ENCODE measurements around the gene GRID1.
A peak's percentile ranks its signal among the peaks of the same experiment; 100 is the strongest.
"Not testable (repeated sequence)": the region's sequence is repeated elsewhere in the genome, so short reads cannot be mapped to it uniquely, and the experiment has no call there.

The GRID1 gene

DNA sequence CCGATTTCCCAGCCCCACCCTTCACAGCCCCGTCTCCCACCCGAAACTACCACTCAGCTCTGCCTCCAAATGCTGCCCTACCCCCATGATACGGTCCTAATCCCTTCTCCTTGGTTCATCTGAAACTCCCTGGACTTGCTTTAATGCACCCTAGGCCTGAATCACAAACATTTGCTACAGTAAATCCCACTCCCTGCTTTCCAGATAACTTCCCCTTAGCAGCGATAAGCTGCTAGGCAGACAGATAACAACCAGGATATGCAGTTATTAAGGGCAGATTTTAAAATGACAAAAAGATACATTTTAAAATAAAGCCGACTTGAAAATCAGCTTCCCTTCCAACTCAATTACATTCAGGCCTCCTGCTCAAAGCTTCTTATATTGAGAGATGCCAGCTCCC lies 514.7 kb downstream of the GRID1 start:
- DNase-seq: no peak

DNA sequence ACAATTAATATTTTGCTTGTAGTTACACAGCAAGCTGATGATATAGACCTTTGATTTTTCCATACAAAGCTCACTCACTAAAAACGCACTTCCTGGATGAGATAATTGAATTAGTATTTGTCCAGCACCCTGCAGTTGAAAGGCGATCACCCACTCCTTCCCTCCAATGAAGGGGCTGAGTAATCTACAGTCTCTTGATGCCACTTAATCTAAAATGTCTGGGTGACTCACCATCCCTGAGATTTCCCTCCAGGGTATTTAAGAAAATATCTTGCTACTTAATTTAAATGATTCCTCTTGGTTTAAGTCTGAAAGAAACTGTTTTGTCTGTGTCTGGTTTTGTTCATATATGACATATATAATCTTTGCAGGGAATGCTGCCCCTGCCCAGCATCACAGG lies 515.3 kb downstream of the GRID1 start:
- peak; percentile 5 for DNase-seq

DNA sequence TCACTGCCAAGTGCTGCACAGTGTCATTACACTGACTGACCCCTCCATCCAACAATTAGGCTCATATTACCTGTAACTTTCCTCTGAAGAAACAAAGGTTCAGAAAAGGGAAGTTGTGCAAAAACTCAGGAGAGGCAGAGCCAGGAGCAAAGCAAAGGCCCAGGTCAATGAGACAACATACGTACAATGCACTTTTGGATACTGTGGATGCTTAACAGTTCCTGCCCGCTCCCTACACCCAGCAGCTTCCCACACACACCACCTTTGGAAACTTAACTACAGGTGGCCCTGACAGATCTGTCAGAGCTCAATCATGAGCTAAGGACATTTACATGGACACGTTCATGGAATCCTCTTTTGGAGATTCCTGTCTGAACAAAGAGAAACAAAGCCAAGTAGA lies 515.9 kb downstream of the GRID1 start:
- no peak for DNase-seq

DNA sequence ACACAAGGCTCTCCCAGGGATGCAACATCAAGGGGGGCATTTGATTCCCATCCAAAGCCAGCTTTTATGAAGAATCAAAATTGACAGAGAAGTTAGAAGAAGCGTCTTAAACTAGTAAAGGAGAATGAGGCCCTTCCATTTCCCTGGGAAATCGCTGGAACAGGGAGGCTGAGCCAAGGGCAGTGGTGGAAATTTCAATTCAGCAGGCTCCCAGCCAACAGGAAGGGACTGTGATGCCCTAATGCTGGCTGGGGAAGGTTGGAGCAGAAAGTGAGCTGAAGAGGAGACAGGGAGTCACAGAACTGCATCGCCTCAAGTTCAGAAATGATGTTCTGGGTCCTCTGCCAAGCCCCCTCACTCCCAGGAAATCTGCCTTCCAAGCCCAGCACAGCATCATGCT lies 517.3 kb downstream of the GRID1 start:
- no peak for DNase-seq

DNA sequence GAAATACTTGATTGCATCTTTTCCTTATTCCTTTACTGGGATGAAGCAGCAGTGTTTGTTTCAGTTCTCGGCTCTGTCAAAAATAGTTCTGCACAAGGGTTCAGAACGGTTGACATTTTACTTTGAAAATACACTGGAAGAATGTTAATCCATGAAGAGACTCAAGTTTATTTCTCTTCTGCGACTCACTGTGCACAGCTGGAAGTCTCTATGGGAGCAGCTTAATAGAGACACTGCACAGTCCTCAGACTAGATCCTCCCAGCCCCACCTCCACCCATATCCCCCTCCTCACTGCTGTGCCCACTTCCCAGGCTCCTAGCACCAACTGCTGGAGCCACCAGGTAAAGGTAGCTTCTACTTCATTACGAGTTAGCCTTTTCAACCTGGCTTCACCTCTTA lies 517.8 kb downstream of the GRID1 start:
- no peak for DNase-seq

DNA sequence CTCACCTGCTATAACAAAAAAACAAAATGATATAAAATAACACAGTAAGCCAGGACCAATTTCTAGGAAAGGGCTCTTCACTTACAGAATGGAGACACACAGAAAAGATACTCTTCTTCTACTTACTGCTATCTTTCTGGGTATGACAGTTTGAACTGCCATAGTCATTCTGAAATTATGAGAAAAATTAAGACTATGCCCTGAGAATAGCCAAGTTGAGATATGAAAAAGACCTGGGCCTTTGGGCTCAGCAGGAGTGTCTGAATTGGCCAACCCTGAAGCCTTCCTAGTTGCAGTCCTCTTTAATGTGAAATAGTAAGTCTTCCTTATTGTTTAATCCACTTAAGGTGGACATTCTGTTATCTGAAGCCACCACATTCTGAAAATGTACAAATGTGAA lies 519.5 kb downstream of the GRID1 start:
- DNase-seq: no peak

DNA sequence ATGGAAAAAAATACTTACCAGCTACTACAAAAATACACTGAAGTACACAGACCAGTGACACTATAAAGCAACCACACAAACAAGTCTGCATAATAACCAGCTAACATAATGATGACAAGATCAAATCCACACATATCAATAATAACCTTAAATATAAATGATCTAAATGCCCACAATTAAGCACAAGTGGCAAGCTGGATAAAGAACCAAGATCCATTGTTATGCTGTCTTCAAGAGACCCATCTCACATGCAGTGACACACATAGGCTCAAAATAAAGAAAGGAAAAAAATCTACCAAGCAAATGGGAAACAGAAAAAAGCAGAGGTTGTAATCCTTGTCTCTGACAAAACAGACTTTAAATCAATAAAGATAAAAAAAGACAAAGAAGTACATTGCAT lies 527.9 kb downstream of the GRID1 start:
- not testable (repeated sequence) for DNase-seq

DNA sequence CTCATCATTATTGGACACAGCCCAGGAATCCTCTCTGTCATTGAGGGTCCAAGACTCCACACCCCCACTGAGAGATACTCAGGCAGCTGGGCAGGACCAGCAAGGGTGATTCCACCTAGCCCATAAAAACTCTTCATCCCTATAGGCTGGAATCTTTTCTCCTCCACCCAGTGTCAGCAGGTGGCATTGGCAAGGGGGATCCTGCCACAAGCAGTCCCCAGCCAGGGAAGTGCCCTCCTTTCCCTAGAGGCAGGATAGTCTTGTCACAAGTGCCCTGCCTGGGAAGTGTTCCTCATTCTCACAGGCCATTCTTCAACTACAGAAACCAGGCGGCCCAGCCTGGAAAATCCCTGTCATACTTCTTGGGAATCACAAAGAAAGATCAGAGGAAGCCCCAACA lies 533.6 kb downstream of the GRID1 start:
- no peak for DNase-seq

DNA sequence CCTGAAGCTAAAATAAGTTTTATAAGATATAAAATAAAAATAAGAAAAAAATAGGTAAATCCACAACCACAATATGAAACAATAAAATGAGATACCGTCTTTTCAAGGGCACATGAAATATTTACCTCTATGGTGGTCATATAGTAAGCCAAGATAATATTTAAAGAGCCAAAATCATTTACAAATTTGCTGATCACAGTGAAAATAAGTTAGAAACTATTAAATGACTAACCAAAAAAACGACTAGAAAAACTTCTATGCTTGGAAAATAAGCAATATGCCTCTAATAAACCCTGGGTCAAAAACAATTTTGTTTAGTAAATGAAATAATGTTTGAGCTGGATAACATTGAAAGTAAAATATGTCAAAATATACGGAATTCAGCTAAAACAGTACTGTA lies 535.2 kb downstream of the GRID1 start:
- no peak for DNase-seq

DNA sequence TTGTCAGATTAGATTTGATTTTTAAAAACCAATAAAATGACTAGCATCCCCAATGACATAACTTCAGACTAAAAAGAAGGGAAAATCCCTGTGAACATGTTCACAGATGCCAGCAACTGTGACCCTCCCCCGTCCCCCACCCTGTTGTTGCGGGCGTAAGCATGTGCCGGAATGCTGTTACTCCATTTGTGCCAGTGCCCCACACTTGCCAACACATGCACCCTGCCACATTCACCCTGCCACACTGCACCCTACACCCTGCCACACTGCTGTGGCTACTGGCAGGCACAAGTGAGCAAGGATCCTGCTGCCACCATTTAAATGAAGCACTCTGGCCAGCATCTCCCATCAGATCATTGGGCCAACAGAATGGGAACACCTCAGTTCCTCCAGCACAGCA lies 540.2 kb downstream of the GRID1 start:
- no peak for DNase-seq

DNA sequence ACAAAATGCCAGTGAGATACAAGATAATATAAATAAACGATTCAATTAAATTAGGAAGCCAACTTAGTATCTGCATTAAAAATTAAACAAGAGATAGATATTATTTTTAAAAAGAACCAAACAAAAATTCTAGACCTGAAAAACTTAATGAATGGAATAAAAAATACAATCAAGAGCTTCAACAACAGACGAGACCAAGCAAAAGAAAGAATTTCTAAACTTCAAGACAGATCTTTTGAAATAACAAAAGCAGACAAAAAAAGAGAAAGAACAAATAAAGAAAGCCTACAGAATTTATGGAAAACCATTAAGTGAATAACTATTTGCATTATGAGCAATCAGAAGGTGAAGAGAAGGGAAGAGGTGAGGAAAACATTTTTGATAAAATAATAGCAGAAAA lies 555.2 kb downstream of the GRID1 start:
- DNase-seq: no peak

DNA sequence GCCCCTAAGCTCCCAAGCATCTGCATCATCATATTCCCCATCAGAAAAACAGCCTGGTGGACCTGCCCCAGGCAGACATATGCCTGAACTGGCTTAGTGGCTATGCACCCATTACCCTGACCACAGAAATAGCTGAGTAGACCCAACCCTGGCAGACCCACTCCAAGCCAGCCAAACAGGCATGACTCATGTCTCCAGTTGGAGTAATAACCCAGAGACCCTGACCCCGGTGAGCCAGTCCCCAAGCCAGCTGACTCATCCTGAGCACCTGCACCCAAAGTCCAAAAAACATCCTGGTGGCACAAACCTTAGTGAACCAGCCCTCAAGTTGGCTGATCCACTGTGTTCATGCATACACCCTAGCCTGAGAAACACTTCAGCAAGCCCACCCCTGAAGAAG lies 555.9 kb downstream of the GRID1 start:
- no peak for DNase-seq

DNA sequence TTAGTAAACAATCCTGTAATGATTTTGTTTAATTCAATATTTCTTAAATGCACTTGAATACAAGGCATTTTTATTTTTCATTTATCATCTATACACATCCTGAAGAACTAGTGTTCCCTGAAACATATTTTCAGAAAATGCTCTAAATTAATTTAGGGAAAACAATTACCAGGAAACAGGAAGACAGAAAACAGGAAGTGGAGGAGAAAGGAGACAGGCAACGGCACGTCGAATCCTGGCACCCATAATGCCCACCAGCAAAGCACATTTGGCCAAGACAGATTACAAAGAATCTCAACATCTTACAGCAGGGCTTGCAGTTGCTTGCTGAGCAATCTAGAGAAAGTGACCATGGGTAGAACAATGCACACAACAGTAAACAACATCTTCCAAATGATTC lies 571.1 kb downstream of the GRID1 start:
- DNase-seq: no peak

DNA sequence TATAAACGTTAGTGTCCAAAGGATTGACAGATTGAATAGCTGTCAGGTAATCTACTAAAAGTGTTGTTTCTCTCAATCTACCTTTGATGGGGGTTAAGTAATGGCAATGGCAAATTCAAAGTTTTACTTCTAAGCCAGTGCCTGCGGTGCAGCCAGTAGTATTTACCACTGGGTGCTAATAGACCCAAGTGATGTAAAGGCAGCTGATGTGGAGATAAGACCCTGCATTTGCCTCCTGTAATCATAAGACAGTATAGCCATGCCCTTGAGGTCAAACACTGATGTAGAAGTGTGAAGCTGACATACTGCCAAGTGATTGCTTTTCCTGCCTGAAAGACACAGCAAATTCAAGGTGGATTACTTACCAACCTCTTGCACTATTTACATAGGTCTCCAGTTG lies 572.0 kb downstream of the GRID1 start:
- no peak for DNase-seq

DNA sequence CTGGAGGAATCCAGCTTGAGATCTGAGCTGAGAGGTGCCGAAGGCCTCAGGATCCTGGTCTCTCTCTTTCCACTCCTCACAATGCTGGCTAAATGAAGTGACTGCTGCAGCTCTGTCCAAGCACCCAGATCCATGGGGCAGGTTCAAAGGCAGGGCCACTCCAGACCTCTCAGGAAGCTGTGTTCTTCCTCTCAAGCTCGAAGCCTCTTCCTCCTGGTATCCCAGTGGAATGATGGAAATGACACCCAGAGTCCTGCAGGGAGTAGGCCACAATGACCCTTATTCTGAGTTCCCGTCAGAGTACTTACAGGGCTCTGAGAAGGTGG lies 574.1 kb downstream of the GRID1 start:
- no peak for DNase-seq

DNA sequence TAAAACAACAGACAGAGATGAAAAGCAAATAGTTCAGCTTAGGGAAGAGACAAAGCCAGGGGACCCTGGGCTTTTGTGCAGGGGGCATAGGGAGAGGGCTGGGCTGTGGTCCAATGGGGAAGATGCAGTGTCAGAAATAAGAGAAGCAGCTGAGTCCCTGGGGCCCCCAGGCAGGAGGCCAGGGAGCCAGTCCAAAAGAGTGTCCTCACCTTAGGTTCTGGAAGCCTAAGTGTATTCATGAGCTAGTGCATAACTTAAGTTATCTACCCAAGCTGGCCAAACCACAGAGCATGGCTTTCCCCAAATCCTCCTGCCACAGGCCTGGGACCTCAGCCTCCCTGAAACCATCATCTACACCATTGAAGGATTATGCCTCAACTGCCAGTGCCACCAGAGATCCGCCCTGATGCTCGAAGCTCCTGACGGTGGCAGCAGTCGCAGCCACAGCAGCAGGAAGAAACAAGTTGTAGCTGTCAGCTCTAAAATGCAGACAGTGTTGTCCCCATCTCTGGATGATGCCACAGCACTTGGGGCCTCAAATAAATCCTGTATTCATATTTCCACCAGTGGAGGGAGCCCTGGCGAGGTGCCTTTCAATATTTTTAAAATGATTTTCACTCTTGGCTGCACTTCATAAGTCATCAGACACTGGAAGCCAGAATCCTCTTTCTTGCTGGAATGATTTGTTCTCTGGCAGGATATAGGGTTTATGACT lies 574.6 kb downstream of the GRID1 start:
- no peak for DNase-seq

DNA sequence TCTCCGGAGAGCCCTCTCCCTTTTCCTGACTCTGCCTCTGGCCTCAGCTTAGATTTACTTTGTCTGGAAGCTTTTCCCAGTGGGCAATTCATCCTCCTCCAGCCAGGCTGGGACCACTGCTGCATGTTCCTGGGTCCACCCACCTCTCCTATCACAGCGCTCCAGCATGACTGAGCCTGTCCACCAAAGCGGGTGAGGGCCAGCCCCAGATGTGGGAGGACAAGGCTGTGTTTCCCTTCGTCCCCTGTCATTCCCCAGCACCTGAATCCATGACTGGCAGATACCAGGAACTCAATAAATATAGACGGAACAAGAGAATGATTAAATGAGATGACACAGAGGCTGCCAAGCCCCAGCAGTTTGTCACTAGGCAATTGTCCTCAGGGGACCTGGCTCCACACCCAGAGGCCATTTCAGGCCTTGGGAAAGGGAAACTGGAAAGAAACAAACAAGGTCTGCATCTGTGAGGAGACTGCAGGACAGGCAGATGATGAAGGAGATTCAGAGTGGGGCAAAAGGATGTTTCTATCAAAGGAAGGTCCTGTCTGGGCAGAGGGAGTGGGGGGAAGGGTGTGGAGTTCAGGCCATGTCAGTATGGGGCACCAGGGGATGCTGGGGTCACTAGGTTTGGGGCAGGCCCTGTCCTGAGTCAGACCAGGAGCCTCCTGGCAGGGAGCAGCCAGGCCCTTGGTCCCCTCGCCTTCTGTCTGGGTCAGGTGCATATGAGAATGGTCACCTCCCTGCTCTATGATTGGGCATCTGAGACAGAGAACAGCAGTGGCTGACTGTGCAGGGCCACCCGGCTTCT lies 576.4 kb downstream of the GRID1 start:
- no peak for DNase-seq

DNA sequence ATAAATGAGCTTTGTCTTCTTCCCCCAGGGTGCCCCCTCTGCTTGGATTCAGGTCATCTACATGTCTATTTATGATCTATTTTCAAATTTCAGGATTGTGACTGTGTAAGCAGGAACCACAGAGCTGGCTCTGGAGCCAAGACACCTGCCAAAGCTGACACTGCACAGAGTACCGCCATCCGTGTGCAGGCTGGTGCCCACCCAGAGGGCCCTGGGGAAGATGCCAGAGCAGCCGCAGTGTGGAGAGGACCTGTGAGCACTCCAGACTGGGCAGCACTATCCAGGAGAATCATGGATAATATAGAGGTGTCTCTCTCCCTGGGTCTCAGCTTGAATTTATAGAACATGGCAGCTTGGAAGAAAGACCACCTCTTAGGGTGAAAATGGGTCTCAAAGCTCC lies 577.5 kb downstream of the GRID1 start:
- DNase-seq: no peak

DNA sequence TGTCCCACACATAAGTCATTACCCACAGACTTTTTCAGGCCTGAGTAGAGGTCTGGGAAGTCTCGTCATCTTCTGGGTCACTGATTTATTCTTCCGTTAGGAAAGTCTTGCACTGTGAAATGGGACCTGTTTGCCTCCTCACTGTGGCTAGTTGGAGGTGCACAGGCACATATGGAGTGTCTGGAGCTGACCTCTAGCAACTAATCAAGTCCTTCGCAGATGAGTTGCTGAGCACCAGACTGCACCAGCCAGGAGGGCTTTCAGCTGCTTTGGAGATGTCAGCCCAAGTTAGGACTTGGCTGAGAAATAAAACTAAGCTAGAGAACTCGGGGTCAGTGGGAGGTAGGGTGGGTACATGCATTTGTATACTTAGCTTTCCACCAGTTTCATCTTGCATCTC lies 578.0 kb downstream of the GRID1 start:
- DNase-seq: no peak

DNA sequence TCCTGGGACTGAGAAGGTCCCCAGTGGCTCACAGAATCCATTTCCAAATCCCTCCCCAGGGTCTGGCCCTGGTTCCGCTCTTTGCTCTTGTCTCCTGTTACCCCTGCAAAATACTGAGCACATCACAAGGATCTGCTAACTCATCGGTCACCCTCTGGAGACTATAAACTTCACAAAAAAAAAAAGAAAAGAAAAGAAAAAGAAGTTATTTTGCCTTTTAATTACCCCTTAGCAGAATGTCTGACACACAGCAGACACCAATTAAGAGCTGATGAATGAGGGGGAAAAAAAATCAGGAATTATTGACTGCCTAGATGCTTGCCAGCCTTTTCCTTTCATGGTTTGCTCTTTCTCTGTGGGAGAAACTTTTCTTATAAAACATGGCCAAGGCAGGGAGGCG lies 578.7 kb downstream of the GRID1 start:
- DNase-seq: no peak

DNA sequence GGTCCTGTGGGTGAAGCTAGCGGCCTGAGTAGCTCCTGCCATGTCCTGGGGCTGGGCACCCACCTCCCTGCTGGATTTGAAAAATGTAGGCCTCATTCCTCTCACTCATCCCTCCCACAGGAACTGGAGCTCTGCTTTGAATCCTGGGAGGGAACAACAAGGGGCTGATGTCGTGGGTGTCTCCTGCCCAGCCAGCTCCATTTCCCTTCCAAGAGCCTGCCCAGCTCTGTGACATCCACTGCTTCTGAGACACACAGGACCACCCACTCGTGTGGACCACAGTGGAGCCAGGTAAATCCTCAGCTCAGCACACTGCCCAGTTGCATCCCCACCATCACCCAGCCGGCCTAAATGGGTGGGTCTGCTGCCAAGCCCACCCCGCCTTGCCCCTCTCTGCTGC lies 579.2 kb downstream of the GRID1 start:
- no peak for DNase-seq

DNA sequence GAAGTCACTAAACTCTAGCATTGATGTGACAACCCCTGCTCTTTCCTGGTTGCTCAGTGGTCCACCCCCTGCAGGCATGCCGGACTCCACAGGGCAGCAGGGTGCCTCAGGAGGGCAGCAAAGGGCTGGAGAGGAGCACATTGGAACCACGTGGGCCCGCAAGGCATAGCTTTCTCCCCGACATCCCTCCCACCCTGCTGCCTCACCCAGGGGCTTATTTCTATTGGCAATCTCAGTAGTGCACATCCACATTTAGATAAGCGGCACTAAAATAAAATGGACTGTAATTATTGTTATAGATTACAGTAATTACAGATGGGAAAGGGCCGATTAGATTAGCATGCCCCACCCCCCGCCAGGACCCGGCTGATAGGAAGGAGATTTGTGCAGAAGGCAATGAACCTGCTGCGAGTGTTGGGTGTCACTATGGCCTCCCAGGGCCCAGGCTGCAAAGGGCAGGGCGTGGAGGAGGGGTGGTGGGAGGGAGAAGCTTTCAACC lies 580.1 kb downstream of the GRID1 start:
- DNase-seq: no peak

DNA sequence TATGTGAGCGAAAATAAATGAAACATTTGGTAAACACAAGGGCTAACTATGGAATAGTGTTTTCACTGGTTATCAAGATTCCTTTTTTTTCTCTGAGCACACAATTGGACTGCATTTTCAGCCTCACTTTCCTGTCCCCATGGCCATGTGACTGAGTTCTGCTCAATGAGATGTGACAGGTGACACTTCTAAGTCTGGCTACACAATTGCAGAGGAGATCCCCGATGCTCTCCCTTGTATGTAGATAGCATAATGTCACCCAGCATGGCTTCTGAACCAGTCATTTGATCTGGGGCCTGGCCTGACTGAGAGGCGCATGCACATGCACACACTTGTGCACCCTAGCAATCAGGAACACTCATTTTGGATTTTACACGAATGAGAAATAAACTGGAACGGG lies 581.8 kb downstream of the GRID1 start:
- no peak for DNase-seq

DNA sequence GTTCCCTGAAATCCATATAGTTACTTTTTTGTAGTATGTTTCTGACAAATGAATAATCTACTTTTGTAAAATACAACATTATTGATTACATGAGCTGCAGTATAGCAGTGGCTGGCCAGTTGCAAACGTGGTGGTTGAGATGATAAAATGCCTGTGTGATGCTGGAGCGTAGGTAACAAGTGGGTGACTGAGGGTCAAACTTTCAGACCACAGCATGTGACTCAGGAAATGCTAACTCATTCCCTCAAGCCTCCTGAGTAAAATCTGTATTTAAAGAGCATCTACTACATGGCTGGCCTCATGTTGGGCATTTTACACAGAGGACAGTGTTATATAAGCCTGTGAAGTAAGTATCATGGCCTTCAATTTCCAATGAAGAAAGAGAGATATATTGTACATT lies 585.2 kb downstream of the GRID1 start:
- no peak for DNase-seq

DNA sequence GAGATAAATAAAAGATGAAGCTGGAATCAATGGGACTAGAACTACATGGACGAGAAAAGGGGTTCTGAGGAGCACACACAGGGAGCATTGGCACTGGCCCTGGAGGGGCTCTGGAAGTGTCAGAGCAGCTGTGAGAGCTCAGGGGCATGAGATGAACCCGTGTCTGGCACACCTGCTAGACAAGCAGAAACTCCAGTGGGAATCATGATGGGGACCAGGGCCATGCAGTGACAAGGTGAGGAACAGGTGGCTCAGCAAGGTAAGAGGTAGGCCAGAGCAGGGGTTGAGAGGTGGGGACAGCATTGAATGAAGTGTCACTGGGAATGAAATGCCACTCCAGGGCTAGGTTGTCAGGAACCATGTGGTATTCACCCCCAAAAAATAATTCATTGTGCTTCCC lies 588.5 kb downstream of the GRID1 start:
- no peak for DNase-seq
